Activated CD4-positive, alpha-beta T cell treated with anti-CD3 and anti-CD28 coated beads, Interleukin-2, amount 50 U/mL, for 48 hours (primary cell): ENCODE results near the gene MCHR1.

ENCODE experiments used
- DNase-seq, 2 experiments: peaks; one replicate each; pipeline ENCODE4 v3.0.0-alpha.2; 2020

Gene MCHR1

GRCh38 chr22:40728731-40729189 is 49.5 kb downstream of the MCHR1 start:
- DNase-seq, result peak; percentile 52 to 62

- no peak for DNase-seq
Measured at GRCh38 chr22:40729284-40729683, 50.0 kb downstream of the MCHR1 start.
